Heart left ventricle (tissue), 13 donors: ENCODE data around the gene ASTL.

Experiments used
- CTCF ChIP-seq, 12 donors: fragments of 200-600 bp; sonication (generic) in 4 of 12; IDR thresholded peaks; one replicate each; pipeline versions ENCODE4 v1.5.0 to v1.8.0; 2018 to 2022; ENCODE audit warnings: antibody characterized with exemption in 12 of 12, mild to moderate bottlenecking in 5 of 12
- POLR2A ChIP-seq, 2 donors: fragments of 450-650 bp; IDR thresholded peaks; one replicate each; pipeline ENCODE4 v1.6.1; 2017; ENCODE audit warnings: antibody characterized with exemption in 2 of 2, mild to moderate bottlenecking in 2 of 2, moderate library complexity in 2 of 2
- donor health status: ischemic (EF 13 %, LVEDD 7.1; RV severe dilation, severe dysfunction).
- donor health status: DM: no; HTN: yes; CAD: no.
- donor health status: DM: no; HTN: no; CAD: no.
- donor health status: ischemic (EF 25% LVEDD 6.9; RV normal size, moderate dysfunction).
- donor health status: ischemic (EF 25% LVEDD 5.7; RV mildly dilated, moderate dysfunction).
- donor health status: ischemic (EF 35%, LVEDD 5.7; RV mildly dilated, moderate dysfunction).
- donor health status: nonischemic (EF 11% LVEDD 7.7; RV severe dilation, severe dysfunction).
- donor health status: DM: yes; HTN: yes; CAD: no.
- donor health status: PGD.
- donor health status: ischemic (EF 29% LVEDD 5.4; RV normal size, mild dysfunction).
- donor health status: nonischemic (EF 23%, LVEDD 6.1; RV moderate dilation, normal function).

GRCh38 chr2:96184188-96184587, 45.9 kb upstream of the ASTL start:
- no peak for TF ChIP-seq POLR2A (IDR thresholded peaks at IDR 0.05)
- TF ChIP-seq CTCF (IDR thresholded peaks at IDR 0.05): no peak
